Uterus (tissue), 4 donors: Measurements from ENCODE around the gene CGN. TPM values are rescaled to one million over a fixed set of nuclear protein-coding genes. Genes with fewer than 3 reads are reported as not detected.

Experiments used
- DNase-seq, 2 donors: peaks; one replicate each; pipeline ENCODE4 v3.0.0-alpha.2; 2019 to 2020
- H3K27ac ChIP-seq, 2 donors: fragments of 200-600 bp; sonication (generic); 1 replicate in 1 of 2; 2 replicates in 1 of 2; pipeline ENCODE4 v1.5.1; 2016 to 2018
- H3K27me3 ChIP-seq, 2 donors: fragments of 200-600 bp; sonication (generic); one replicate each; pipeline ENCODE4 v1.5.1; 2018 to 2019; ENCODE audit warnings: control low read depth in 1 of 2
- H3K36me3 ChIP-seq, 2 donors: fragments of 200-600 bp; sonication (generic); one replicate each; pipeline ENCODE4 v1.5.1; 2019; ENCODE audit warnings: control low read depth in 1 of 2
- H3K4me1 ChIP-seq, 2 donors: fragments of 200-600 bp; sonication (generic); one replicate each; pipeline ENCODE4 v1.5.1; 2018 to 2019; ENCODE audit warnings: control low read depth in 1 of 2
- H3K4me3 ChIP-seq, 2 donors: fragments of 200-600 bp; sonication (generic); 1 replicate in 1 of 2; 2 replicates in 1 of 2; pipeline ENCODE4 v1.5.1; 2018 to 2019; ENCODE audit warnings: mild to moderate bottlenecking in 1 of 2
- H3K9me3 ChIP-seq, 2 donors: fragments of 200-600 bp; sonication (generic); one replicate each; pipeline ENCODE4 v1.5.1; 2019; ENCODE audit warnings: control low read depth in 1 of 2
- CTCF ChIP-seq, 4 experiments: fragments of 200-600 bp in 2 of 4; fragments of 450-650 bp in 2 of 4; sonication (generic) in 2 of 4; IDR thresholded peaks; one replicate each; pipeline ENCODE4 v1.5.1; 2016 to 2019; ENCODE audit warnings: antibody characterized with exemption in 4 of 4, mild to moderate bottlenecking in 2 of 4, moderate library complexity in 1 of 4
- POLR2A ChIP-seq, 2 donors: fragments of 450-650 bp; IDR thresholded peaks; one replicate each; pipeline ENCODE4 v1.6.1; 2016; ENCODE audit warnings: antibody characterized with exemption in 2 of 2, mild to moderate bottlenecking in 1 of 2, moderate library complexity in 1 of 2
- intact Hi-C: fragments of 100-400 bp; cut with DNase I; formaldehyde crosslinking; loops from one replicate; pipeline ENCODE4 v1.15.1; 2023; ENCODE audit warnings: low total_unique reads
- total RNA-seq, 4 donors: library from RNA; depleted of rRNA in 3 of 4; stranded (reverse); fragments of >200 nt in 3 of 4; gene quantifications; one replicate each; pipeline versions ENCODE4 v1.1.0 to v1.2.4, GENCODE V29; 2014 to 2023
- donor health status: DM: yes; HTN: yes; CAD: no.

CGN gene
- total RNA-seq, 4 donors from 2014 or later: under 0.01 to 7.3 (median 0.85) TPM

- Histone ChIP-seq H3K4me3 (no peak overlapping the region), H3K36me3 (no peaks in the 10 kb centered on the region), H3K27ac (no peak overlapping the region), H3K27me3 (no peaks in the 10 kb centered on the region), H3K4me1 (no peaks in the 10 kb centered on the region), H3K9me3 (no peaks in the 10 kb centered on the region)
- no peak for DNase-seq
- intact Hi-C loops: no loop called here
- TF ChIP-seq CTCF (IDR thresholded peaks at IDR 0.05): no peak
- TF ChIP-seq POLR2A (IDR thresholded peaks at IDR 0.05): no peak
These were observed 36.0 kb upstream of the CGN start for GRCh38 chr1:151475175-151475574.

GRCh38 chr1:151476083-151476482 is 35.1 kb upstream of the CGN start:
- H3K4me1 ChIP-seq: no peaks in the 10 kb centered on the region
- H3K9me3 ChIP-seq: no peaks in the 10 kb centered on the region
- TF ChIP-seq CTCF (IDR thresholded peaks at IDR 0.05): no peak
- no peak for TF ChIP-seq POLR2A (IDR thresholded peaks at IDR 0.05)
- H3K27ac ChIP-seq: no peak overlapping the region
- DNase-seq: no peak
- H3K27me3 ChIP-seq: no peaks in the 10 kb centered on the region
- no peak overlapping the region for H3K4me3 ChIP-seq
- intact Hi-C loops: no loop called here
- no peaks in the 10 kb centered on the region for H3K36me3 ChIP-seq

GRCh38 chr1:151477066-151477465 is 34.1 kb upstream of the CGN start:
- intact Hi-C loops: no loop called here
- H3K27me3 ChIP-seq: no peaks in the 10 kb centered on the region
- no peak overlapping the region for H3K27ac ChIP-seq
- H3K4me3 ChIP-seq: no peak overlapping the region
- DNase-seq: no peak
- no peaks in the 10 kb centered on the region for H3K4me1 ChIP-seq
- no peak for TF ChIP-seq POLR2A (IDR thresholded peaks at IDR 0.05)
- TF ChIP-seq CTCF (IDR thresholded peaks at IDR 0.05): no peak
- H3K9me3 ChIP-seq: no peaks in the 10 kb centered on the region
- no peaks in the 10 kb centered on the region for H3K36me3 ChIP-seq

- no peak for DNase-seq
These were observed 32.9 kb upstream of the CGN start for GRCh38 chr1:151478140-151478812.

More at GRCh38 chr1:151478140-151478812, 32.9 kb upstream of the CGN start:
- Histone ChIP-seq H3K4me3 (no peak overlapping the region), H3K27ac (peak overlapping the region; percentile 56 to 66), H3K27me3 (no peaks in the 10 kb centered on the region), H3K36me3 (no peaks in the 10 kb centered on the region), H3K4me1 (no peaks in the 10 kb centered on the region), H3K9me3 (no peaks in the 10 kb centered on the region)
- TF ChIP-seq CTCF (IDR thresholded peaks at IDR 0.05) (no peak), POLR2A (IDR thresholded peaks at IDR 0.05) (no peak)
- intact Hi-C loops: no loop called here
